HEK293T (cell line): ENCODE data around the gene SNRNP35.
"Not testable (repeated sequence)": the region's sequence is repeated elsewhere in the genome, so short reads cannot be mapped to it uniquely, and the experiment has no call there.

Experiments used
- CTBP1 ChIP-seq: fragments of 450-650 bp; IDR thresholded peaks from 2 replicates; pipeline ENCODE4 v1.6.1; 2016; ENCODE audit warnings: borderline replicate concordance
- FOXA1 ChIP-seq: fragments of 450-650 bp; IDR thresholded peaks from 2 replicates; pipeline ENCODE4 v1.6.1; 2016; ENCODE audit warnings: mild to moderate bottlenecking
- FOXM1 ChIP-seq: fragments of 450-650 bp; IDR thresholded peaks from 2 replicates; pipeline ENCODE4 v1.6.1; 2017; ENCODE audit warnings: mild to moderate bottlenecking, borderline replicate concordance
- SUZ12 ChIP-seq: fragments of 450-650 bp; IDR thresholded peaks from 2 replicates; pipeline ENCODE4 v1.6.1; 2016; ENCODE audit warnings: mild to moderate bottlenecking
- ZNF384 ChIP-seq: fragments of 450-650 bp; IDR thresholded peaks from 2 replicates; pipeline ENCODE4 v1.6.1; 2016

- not testable (repeated sequence) for TF ChIP-seq FOXM1, CTBP1, SUZ12, ZNF384, FOXA1
Observed at GRCh38 chr12:123408619-123409018, 49.3 kb upstream of the SNRNP35 start.
